Common myeloid progenitor, CD34-positive (primary cell): ENCODE results near the gene RAPGEF4.
A peak's percentile ranks its signal among the peaks of the same experiment; 100 is the strongest.

Experiments used
- CTCF ChIA-PET: fragments of 350-600 bp; sonication (Branson Sonifier 250); formaldehyde crosslinking; loops from one replicate; lab custom pipeline; 2021; ENCODE audit warnings: antibody characterized with exemption; lab: Charles Lee
- POLR2A ChIA-PET: fragments of 350-600 bp; sonication (Branson Sonifier 250); formaldehyde crosslinking; loops from one replicate; lab custom pipeline; 2021; ENCODE audit warnings: antibody characterized with exemption; lab: Charles Lee
- DNase-seq, 3 donors: peaks; one replicate each; pipeline versions ENCODE4 v3.0.0 to v3.0.0-alpha.2; 2013
- H3K27ac ChIP-seq, 2 experiments: 1 replicate in 1 of 2; 2 replicates in 1 of 2; pipeline ENCODE4 v1.7.0; 2013; ENCODE audit warnings: inconsistent platforms in 2 of 2, low read length in 2 of 2, mild to moderate bottlenecking in 2 of 2, low read depth in 1 of 2, moderate library complexity in 1 of 2; ENCODE audit not compliant: severe bottlenecking in 2 of 2, insufficient read depth in 1 of 2, poor library complexity in 1 of 2
- H3K27me3 ChIP-seq, 5 experiments: replicated peaks in 2 of 5; 1 replicate in 3 of 5; 2 replicates in 2 of 5; pipeline versions ENCODE4 v1.6.1 to v1.7.0; 2013; ENCODE audit warnings: low read length in 4 of 5, mild to moderate bottlenecking in 2 of 5, moderate library complexity in 2 of 5, inconsistent platforms in 1 of 5; ENCODE audit not compliant: insufficient read depth in 5 of 5, control insufficient read depth in 4 of 5
- H3K36me3 ChIP-seq, 4 experiments: 1 replicate in 2 of 4; 2 replicates in 2 of 4; pipeline versions ENCODE4 v1.6.1 to v1.7.0; 2013; ENCODE audit warnings: low read length in 3 of 4, control low read depth in 1 of 4, mild to moderate bottlenecking in 1 of 4; ENCODE audit not compliant: control insufficient read depth in 4 of 4, insufficient read depth in 4 of 4
- H3K4me1 ChIP-seq, 4 experiments: 1 replicate in 3 of 4; 2 replicates in 1 of 4; pipeline versions ENCODE4 v1.6.1 to v1.7.1; 2013; ENCODE audit warnings: low read length in 3 of 4, mild to moderate bottlenecking in 3 of 4, control low read depth in 1 of 4, inconsistent platforms in 1 of 4, moderate library complexity in 1 of 4; ENCODE audit not compliant: control insufficient read depth in 4 of 4, insufficient read depth in 4 of 4; ENCODE audit errors: control extremely low read depth in 1 of 4
- H3K4me3 ChIP-seq, 7 experiments: 1 replicate in 4 of 7; 2 replicates in 3 of 7; pipeline versions ENCODE4 v1.5.1 to v1.7.0; 2013; ENCODE audit warnings: mild to moderate bottlenecking in 7 of 7, low read length in 6 of 7, moderate library complexity in 6 of 7, inconsistent platforms in 2 of 7, low read depth in 2 of 7, control low read depth in 1 of 7; ENCODE audit not compliant: insufficient read depth in 4 of 7, control insufficient read depth in 1 of 7; ENCODE audit errors: extremely low read depth in 1 of 7
- H3K9me3 ChIP-seq, 5 experiments: 1 replicate in 4 of 5; 2 replicates in 1 of 5; pipeline versions ENCODE4 v1.6.1 to v1.7.1; 2013; ENCODE audit warnings: low read length in 4 of 5, mild to moderate bottlenecking in 2 of 5, inconsistent platforms in 1 of 5, low read depth in 1 of 5, moderate library complexity in 1 of 5; ENCODE audit not compliant: control insufficient read depth in 4 of 5, insufficient read depth in 2 of 5; ENCODE audit errors: control extremely low read depth in 1 of 5
- WGBS: methylation state at CpG from one replicate; pipeline ENCODE4 v1.1.5; 2013; ENCODE audit not compliant: insufficient coverage; 5-methylcytosine and 5-hydroxymethylcytosine counted together

Gene RAPGEF4

GRCh38 chr2:172753610-172754009 is 18.0 kb downstream of the RAPGEF4 start:
- H3K36me3 ChIP-seq, result no peaks in the 10 kb centered on the region
- H3K9me3 ChIP-seq, result peaks cover 0 to 4% (median 0%) of the 10 kb centered on the region in 5 experiments
- H3K4me3 ChIP-seq, result no peak overlapping the region
- ChIA-PET CTCF (interaction anchor here (0.9 to 1.3 kb wide), 2 partner anchors 14 to 21 kb away, joined by 3 read pairs; no protein-coding TSS in a partner anchor), POLR2A (no interaction called here)
- no CpG with 5 or more reads among the region's 3 CpGs for WGBS
- DNase-seq, result peak in 2 of 3 donors; percentile 31 to 51
- H3K27ac ChIP-seq, result no peak overlapping the region
- no peaks in the 10 kb centered on the region for H3K4me1 ChIP-seq
- no peaks in the 10 kb centered on the region for H3K27me3 ChIP-seq

- Histone ChIP-seq H3K9me3 (peaks cover 2 to 25% (median 3%) of the 10 kb centered on the region in 5 experiments), H3K27ac (no peak overlapping the region), H3K4me1 (no peaks in the 10 kb centered on the region), H3K4me3 (no peak overlapping the region), H3K36me3 (no peaks in the 10 kb centered on the region), H3K27me3 (no peaks in the 10 kb centered on the region)
- POLR2A ChIA-PET, result no interaction called here
- 100% methylated on average over 2 of the region's 2 CpGs for WGBS
- CTCF ChIA-PET, result no interaction called here
- DNase-seq, result no peak
Observed at GRCh38 chr2:172759441-172759840, 23.8 kb downstream of the RAPGEF4 start.

GRCh38 chr2:172761306-172761705 is 25.7 kb downstream of the RAPGEF4 start:
- POLR2A ChIA-PET, result no interaction called here
- Histone ChIP-seq H3K36me3 (no peaks in the 10 kb centered on the region), H3K4me3 (no peak overlapping the region), H3K9me3 (peaks cover 2 to 23% (median 4%) of the 10 kb centered on the region in 5 experiments), H3K27ac (no peak overlapping the region), H3K27me3 (no peaks in the 10 kb centered on the region), H3K4me1 (no peaks in the 10 kb centered on the region)
- CTCF ChIA-PET, result no interaction called here
- WGBS, result 90% methylated on average over 2 of the region's 4 CpGs
- DNase-seq, result no peak

- no peak overlapping the region for H3K4me3 ChIP-seq
- H3K36me3 ChIP-seq, result no peaks in the 10 kb centered on the region
- no peaks in the 10 kb centered on the region for H3K4me1 ChIP-seq
- H3K9me3 ChIP-seq, result peaks cover 2 to 20% (median 4%) of the 10 kb centered on the region in 5 experiments
- 90% methylated on average over 2 of the region's 2 CpGs for WGBS
- no peak for DNase-seq
- CTCF ChIA-PET, result no interaction called here
- H3K27ac ChIP-seq, result no peak overlapping the region
- POLR2A ChIA-PET, result no interaction called here
- no peaks in the 10 kb centered on the region for H3K27me3 ChIP-seq
Observed at GRCh38 chr2:172762574-172762973, 26.9 kb downstream of the RAPGEF4 start.

- H3K27ac ChIP-seq, result no peak overlapping the region
- no CpG with 5 or more reads among the region's 2 CpGs for WGBS
- H3K27me3 ChIP-seq, result no peaks in the 10 kb centered on the region
- no peaks in the 10 kb centered on the region for H3K36me3 ChIP-seq
- no peaks in the 10 kb centered on the region for H3K4me1 ChIP-seq
- ChIA-PET POLR2A (no interaction called here), CTCF (no interaction called here)
- H3K9me3 ChIP-seq, result peaks cover 2 to 20% (median 4%) of the 10 kb centered on the region in 5 experiments
- no peak for DNase-seq
- no peak overlapping the region for H3K4me3 ChIP-seq
Observed at GRCh38 chr2:172763079-172763478, 27.4 kb downstream of the RAPGEF4 start.

- Histone ChIP-seq H3K4me3 (no peak overlapping the region), H3K36me3 (no peaks in the 10 kb centered on the region), H3K4me1 (no peaks in the 10 kb centered on the region), H3K27me3 (no peaks in the 10 kb centered on the region), H3K27ac (no peak overlapping the region), H3K9me3 (peaks cover 0 to 14% (median 3%) of the 10 kb centered on the region in 5 experiments)
- no peak for DNase-seq
- 97% methylated on average over 4 of the region's 4 CpGs for WGBS
- ChIA-PET CTCF (no interaction called here), POLR2A (no interaction called here)
Observed at GRCh38 chr2:172765662-172766061, 30.0 kb downstream of the RAPGEF4 start.

- Histone ChIP-seq H3K4me3 (no peak overlapping the region), H3K9me3 (peaks cover 0 to 3% (median 0%) of the 10 kb centered on the region in 5 experiments), H3K36me3 (no peaks in the 10 kb centered on the region), H3K4me1 (no peaks in the 10 kb centered on the region), H3K27me3 (no peaks in the 10 kb centered on the region), H3K27ac (no peak overlapping the region)
- POLR2A ChIA-PET, result no interaction called here
- no peak for DNase-seq
- 88% methylated on average over 3 of the region's 4 CpGs for WGBS
- CTCF ChIA-PET, result interaction anchor here (1.4 to 1.7 kb wide), 2 partner anchors 14 to 32 kb away, joined by 3 read pairs; no protein-coding TSS in a partner anchor
Observed at GRCh38 chr2:172768401-172768800, 32.8 kb downstream of the RAPGEF4 start.
